ENCODE data around the gene SPATA31C1.
"Not testable (repeated sequence)": the region's sequence is repeated elsewhere in the genome, so short reads cannot be mapped to it uniquely, and the experiment has no call there.

SPATA31C1 gene

DNA sequence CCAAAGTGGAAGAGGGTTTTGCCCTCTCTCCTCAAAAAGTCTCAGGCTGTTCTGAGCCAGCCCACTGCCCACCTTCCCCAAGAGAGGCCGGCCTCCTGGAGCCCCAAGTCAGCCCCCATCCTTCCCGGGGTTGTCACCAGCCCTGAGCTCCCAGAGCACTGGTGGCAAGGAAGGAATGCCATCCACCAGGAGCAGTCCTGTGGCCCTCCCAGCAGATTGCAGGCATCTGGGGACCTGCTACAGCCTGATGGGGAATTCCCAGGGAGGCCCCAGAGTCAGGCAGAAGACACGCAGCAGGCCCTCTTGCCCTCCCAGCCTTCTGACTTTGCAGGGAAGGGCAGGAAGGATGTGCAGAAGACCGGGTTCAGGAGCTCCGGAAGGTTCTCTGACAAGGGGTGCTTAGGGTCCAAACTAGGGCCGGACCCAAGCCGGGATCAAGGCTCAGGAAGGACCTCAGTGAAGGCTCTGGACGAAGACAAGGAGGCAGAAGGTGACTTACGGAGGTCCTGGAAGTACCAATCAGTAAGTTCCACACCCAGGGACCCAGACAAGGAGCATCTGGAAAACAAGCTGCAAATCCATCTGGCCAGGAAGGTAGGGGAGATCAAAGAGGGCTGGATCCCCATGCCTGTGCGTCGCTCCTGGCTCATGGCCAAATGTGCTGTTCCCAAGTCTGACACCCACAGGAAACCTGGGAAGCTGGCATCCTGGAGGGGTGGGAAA lies 31.4 kb upstream of the SPATA31C1 start:
- in situ Hi-C loops (cut with HindIII; ENCODE audit: low sequenced_read_pairs) = no loop called here

DNA sequence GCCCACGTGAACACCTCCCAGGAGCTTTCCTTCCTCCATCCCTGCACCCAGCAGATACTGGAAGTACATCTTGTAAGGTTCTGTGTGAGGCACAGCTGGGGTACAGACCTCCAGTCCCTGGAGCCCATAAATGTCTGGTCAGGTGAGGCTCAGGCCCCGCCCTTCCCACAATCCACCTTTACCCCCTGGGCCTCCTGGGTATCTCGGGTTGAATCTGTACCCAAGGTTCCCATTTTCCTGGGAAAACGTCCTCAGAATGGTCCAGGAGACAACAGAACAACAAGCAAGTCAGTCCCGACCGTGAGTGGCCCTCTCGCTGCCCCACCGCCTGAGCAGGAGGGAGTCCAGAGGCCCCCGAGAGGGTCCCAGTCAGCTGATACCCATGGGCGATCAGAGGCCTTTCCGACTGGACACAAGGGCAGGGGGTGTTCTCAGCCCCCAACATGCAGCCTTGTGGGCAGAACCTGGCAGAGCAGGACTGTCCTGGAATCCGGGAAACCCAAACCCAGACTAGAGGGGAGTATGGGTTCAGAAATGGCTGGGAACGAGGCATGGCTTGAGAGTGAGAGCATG lies 30.7 kb upstream of the SPATA31C1 start:
- in situ Hi-C loops (cut with HindIII; ENCODE audit: low sequenced_read_pairs) = no loop called here

DNA sequence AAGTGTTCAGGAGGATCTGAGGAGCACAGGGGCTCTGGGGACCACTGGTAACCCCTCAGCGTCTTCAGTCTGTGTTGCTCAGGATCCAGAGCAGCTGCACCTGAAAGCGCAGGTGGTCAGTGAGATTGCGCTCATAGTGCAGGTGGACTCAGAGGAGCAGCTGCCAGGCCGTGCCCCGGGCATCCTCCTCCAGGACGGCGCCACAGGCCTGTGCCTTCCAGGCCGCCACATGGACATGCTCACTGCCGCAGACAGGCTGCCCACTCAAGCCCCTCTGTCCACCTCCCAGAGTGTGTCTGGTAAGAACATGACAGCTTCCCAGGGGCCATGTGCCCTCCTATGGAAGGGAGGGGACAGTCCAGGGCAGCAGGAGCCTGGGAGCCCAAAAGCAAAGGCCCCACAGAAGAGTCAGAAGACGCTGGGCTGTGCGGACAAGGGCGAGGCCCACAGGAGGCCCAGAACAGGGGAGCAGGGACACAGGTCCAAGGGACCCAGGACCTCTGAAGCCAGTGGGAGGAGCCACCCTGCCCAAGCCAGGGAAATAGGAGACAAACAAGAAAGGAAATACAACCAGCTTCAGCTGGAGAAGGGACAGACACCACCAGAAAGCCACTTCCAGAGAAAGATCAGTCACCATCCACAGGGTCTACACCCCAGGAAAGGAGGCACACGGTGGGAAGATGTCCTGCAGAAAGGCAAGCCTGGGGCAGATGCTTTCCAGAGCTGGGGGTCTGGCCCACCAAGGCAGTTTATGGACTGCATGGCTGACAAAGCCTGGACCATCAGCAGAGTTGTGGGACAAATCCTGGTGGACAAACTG lies 29.9 kb upstream of the SPATA31C1 start:
- in situ Hi-C loops (cut with HindIII; ENCODE audit: low sequenced_read_pairs) = no loop called here

DNA sequence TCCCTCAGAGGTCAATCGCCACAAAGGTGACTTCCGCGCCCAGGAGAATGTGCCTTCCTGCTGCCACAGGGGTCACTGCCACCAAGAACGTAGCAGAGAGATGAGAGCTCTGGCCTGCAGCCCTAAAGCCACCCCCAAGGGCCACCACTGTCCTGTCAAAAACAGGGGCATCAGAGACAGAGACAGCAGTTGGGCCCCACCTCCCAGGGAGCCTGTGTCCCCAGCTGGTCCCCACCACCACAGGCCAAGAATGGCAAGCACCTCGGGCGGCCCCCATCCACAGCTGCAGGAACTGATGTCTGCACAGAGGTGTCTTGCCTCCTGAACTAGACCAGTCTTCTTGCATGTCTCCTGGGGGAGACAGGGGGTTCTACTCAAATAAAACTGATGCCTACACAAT lies 29.3 kb upstream of the SPATA31C1 start:
- in situ Hi-C loops (cut with HindIII; ENCODE audit: low sequenced_read_pairs) = no loop called here

DNA sequence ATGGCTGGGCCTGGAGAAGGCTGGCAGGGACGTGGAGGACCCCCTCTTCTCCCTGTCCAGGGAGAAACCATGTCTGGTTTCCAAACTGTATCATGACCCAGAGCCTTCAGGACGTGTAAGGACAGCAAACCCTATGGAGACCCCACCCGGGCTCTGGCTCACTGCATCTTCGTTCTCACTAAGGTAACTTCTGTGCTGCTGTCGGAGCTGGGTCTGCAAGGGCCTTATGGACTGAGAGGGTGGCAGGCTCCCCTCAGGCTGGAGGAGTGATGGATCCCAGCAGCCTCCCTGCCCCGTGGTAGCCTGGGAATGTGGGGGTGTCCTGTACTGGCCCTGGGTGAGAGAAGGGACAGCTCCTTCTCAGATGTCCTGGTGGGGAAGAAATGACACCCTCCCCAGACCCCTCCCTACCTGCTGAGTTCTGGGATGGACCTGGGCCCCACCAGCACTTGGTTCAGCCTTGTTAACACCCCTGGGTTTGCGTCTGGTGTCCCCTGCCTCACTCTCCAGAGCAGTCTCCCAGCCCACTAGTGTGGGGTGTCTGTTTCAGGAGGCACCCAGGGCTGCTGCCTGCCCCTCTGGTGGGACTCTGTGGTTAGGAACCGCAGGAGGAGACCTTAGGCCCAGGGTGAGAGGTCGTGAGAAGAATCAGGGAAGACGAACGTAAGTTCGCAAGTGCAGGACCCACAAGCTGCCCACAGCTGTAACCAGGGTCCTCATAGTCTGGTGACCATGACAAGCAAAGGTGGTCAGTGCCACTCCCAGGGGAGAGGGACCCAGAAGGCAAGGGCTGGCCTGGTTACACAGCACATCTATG lies 28.5 kb upstream of the SPATA31C1 start:
- in situ Hi-C loops (cut with HindIII; ENCODE audit: low sequenced_read_pairs) = no loop called here

DNA sequence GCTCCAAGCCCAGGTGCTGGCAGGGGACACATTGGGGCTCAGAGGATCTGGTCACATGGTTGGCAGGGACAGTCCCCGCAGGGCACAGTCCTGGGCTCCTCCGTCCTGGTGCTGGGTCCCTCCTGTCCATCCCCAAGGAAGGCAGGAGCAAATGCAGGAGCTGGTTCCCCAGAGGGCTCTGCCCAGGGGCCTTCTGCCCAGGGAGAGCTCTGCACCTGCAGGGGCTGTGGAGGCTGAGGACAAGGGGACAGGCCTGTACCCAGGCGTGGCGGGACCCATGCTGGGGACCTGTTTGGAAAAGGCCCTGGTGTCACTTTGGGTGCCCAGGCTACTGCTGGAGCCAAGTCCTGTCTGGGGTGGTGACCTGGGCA lies 27.9 kb upstream of the SPATA31C1 start:
- in situ Hi-C loops (cut with HindIII; ENCODE audit: low sequenced_read_pairs) = no loop called here

DNA sequence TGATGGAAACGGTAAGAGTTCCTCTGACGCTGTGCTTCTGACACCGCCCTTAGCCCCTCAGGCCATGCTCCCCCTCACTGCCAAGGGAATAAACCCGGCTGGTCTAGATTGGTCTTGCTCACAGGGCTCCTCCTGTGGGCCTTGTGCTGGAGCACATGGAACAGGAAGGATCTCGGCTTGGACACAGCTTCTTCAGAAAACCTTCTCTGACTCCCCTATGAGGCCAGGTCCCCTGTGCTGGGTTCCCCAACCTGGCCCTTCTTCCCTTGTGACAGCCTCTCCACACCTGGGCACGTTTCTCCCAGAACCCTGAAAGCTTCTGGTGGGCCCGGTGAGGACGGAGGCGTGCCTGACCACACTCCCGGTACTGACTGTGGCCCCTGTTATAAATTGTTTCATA lies 26.9 kb upstream of the SPATA31C1 start:
- in situ Hi-C loops (cut with HindIII; ENCODE audit: low sequenced_read_pairs) = no loop called here

DNA sequence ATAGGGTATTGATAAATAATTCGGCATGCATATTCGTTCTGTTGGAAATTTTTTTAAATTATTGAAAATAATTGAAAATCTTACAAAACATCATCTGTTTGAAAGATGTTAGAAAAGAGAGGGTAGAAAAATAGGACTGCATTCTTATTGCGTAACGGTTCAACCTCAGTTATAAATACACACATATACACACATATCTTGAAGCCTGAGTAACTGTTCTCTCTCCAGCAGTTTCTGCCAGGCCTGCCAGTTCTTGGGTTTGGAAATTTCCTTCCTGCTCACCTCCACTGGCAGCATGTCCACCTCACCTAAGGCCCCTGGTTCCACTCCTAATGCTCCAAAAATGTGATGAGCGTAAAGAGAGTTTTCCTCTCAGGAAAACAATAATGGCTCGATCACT lies 26.0 kb upstream of the SPATA31C1 start:
- in situ Hi-C loops (cut with HindIII; ENCODE audit: low sequenced_read_pairs) = no loop called here

DNA sequence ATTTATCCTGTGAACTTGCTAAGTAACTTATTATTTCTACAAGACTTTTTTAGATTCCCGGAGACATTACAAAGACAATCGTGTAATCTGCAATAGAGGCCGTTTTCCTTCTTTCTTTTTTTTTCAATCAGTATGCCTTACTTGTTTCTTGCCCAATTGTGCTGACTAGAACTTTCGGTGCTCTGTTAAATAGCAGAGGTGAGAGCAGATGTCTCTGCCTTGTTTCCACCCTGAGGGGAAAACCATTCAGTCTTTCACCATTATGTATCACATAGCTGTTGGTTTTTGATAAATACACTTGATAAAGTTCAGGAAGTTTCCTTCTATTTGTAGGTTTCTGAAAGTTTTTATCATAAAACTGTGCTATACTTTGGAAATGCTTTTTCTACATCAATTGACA lies 24.8 kb upstream of the SPATA31C1 start:
- in situ Hi-C loops (cut with HindIII; ENCODE audit: low sequenced_read_pairs) = no loop called here

DNA sequence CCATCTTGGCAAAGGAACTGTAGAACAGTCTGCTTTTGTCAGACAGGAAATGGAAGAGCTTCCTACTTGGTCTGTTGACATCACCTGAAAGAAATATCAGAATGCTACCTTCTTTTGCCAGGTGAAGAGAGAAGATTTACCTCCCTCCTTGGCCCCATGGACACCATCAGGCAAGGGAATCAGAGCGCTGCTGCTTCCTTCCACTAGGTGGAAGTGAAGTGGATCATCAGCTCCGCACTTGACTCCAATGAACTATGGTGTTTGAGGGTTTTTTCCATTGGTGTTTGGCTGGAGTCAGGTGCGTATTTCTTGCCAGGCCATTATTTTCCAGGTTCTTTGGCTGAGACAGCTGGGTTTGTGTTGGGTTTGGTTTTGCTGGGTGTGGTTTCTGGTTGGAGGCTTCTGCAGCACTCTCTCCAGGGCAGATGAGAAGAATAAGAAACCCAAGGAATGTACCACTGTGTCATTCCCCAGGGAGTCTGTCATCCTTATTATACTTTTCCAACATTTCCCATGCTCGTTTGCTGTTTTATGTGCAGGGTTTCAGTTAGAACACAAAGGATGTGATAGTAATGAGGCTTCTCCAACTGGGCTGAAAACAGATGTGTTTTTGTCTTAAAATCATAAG lies 22.6 kb upstream of the SPATA31C1 start:
- in situ Hi-C loops (cut with HindIII; ENCODE audit: low sequenced_read_pairs) = no loop called here

DNA sequence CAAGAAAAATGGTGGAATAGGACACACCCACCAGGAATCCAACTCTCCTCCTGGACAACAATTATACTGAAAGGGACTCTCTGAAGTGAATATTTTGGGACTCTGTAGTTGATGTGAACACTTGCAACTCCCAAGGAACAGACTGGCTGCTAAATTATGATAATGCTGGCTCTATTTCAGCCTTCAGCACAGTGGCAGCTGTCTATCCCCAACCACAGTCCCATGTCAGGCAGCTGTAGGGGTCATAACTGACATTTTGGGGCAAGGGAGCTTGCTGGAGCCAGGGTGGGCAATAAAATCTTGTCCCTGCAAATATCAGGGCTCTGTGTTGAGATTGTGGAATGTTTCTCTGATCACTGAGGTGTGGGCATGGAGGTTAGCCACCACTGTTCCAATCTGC lies 20.9 kb upstream of the SPATA31C1 start:
- in situ Hi-C loops (cut with HindIII; ENCODE audit: low sequenced_read_pairs) = no loop called here

DNA sequence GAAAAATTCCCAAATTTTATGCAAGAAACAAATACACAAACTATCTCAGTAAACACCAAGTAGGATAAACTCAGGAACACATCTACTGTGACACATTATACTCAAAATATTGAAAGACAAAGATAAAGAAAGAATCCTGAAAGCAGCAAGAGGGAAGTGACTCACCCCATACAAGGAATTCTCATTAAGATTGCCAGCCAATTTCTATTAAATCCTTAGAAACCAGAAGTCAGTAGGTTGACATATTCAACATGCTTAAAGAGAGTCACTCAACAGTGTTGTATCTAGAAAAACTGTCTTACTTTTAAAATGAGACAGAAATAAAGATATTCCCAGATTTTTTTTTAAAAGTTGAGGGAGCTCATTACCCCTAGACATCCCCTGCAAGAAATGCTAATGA lies 19.6 kb upstream of the SPATA31C1 start:
- in situ Hi-C loops (cut with HindIII; ENCODE audit: low sequenced_read_pairs) = no loop called here

DNA sequence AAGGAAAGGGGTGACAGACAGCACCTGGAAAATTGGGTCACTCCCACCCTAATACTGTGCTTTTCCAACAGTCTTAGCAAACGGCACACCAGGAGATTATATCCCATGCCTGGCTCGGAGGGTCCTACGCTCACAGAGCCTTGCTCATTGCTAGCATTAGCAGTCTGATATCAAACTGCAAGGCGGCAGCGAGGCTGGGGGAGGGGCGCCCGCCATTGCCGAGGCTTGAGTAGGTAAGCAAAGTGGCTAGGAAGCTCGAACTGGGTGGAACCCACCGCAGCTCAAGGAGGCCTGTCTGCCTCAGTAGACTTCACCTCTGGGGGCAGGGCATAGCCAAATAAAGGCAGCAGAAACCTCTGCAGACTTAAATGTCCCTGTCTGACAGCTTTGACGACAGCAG lies 15.4 kb upstream of the SPATA31C1 start:
- in situ Hi-C loops (cut with HindIII; ENCODE audit: low sequenced_read_pairs) = not testable (repeated sequence)

DNA sequence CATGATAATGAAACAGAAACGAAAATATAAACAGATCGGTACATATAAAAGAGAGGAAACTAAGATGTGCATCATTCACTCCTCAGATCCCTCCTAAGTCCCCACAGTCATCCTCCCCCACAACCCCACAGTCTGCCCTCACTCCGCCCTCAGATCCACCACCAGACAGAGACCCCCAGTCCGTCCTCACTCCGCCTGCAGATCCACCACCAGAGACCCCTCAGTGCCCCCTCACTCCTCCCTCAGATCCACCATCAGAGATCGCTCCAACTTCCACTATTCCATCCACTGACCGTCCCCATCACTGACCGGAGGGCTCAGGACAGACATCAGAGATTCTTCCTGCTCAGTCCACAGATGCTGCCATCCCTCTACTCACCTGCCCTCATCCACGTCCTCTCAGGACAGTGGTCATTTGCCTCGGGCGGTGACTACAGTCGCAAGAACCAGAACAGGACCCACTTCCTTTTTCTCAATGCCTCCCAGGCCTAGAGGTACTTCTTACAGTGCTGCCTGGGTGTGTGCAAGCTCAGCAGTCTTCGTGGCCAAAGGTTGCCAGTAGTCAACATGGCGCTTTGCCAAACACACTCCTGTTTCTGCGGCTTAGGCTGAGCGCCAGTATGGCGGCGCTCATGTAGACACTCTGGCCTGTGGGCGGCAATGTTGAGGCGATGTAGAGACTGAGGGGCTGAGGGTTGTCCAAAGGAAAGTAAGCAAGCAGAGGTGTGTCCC lies 8.3 kb upstream of the SPATA31C1 start:
- in situ Hi-C loops (cut with HindIII; ENCODE audit: low sequenced_read_pairs) = no loop called here

DNA sequence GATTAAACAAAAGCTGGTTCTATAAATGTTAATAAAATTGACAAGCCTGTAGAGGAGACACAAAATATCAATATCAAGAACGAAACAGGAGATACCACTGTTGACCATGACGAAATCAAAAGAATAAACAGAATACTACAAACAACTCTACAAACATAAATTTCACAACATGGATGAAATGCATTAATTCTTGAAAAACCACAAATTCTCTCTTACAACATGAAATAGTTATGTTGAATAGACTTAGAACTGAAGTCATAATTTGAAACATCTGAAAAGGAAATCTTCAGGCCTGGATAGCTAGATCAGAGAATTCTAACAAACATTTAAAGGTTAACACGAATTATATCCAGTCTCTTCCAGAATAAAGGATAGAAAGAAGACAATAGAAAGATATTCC lies 6.9 kb upstream of the SPATA31C1 start:
- in situ Hi-C loops (cut with HindIII; ENCODE audit: low sequenced_read_pairs) = no loop called here

DNA sequence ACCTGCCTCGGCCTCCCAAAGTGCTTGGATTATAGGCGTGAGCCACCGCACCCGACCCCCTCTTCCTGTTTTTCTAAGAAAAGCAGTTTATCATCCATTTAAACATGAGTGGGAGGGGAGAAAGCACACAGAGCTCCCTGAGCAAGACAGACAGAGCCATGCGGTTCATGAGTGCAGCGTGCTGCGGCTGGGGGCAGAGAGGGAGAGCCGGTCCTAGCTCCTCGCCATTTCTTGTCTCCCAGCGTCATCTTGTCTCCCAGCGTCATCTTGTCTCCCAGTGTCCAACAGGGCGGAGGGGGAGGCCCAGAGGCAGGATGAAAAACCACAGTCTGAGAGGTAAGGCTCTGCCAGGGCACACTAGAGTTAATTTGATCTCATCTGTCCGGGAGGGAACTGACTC lies 1.3 kb downstream of the SPATA31C1 start:
- in situ Hi-C loops (cut with HindIII; ENCODE audit: low sequenced_read_pairs) = not testable (repeated sequence)

DNA sequence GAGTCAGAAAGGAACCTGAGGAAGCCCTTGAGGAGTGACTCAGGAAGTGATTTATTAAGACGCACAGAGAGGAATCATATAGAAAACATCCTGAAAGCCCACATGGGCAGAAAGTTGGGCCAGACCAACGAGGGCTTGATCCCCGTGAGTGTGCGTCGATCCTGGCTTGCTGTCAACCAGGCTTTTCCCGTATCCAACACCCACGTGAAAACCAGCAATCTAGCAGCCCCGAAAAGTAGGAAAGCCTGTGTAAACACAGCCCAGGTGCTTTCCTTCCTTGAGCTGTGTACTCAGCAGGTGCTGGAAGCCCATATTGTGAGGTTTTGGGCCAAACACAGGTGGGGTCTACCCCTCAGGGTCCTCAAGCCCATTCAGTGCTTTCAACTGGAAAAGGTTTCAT lies 3.8 kb downstream of the SPATA31C1 start:
- in situ Hi-C loops (cut with HindIII; ENCODE audit: low sequenced_read_pairs) = not testable (repeated sequence)

DNA sequence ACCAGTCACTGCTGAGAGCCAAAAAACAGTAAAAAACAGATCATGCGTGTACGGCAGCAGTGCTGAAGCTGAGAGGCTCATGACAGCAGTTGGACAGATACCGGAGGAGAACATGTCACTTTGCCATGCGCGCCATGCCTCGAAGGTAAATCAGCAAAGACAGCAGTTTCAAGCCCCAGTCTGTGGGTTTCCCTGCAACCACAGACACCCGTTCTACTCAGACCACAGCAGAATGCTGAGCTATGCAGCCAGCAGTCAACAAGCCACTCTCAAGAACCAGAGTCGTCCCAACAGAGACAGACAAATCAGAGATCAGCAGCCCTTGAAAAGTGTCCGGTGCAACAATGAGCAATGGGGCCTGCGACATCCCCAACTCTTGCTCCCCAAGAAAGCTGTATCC lies 5.2 kb downstream of the SPATA31C1 start:
- in situ Hi-C loops (cut with HindIII; ENCODE audit: low sequenced_read_pairs) = not testable (repeated sequence)

DNA sequence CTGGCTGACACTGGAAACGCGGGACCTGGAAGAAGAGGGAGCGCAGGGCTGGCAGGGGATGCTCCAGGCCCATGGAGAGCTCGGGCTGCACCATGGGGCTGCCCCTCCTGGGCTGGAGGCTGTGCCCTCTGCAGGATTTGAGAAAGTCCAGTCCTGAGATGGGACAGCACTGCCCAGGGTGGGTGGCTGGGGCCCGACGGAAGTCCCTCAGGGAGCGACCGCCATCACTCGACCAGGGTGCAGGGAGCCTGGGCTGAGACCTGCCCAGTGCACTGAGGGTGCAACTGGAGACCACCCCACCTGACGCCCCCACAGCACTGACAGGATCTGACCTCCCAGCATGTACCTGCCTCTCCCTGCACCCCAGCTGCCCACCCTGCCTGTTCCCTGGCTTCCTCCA lies 7.1 kb downstream of the SPATA31C1 start:
- in situ Hi-C loops (cut with HindIII; ENCODE audit: low sequenced_read_pairs) = not testable (repeated sequence)

DNA sequence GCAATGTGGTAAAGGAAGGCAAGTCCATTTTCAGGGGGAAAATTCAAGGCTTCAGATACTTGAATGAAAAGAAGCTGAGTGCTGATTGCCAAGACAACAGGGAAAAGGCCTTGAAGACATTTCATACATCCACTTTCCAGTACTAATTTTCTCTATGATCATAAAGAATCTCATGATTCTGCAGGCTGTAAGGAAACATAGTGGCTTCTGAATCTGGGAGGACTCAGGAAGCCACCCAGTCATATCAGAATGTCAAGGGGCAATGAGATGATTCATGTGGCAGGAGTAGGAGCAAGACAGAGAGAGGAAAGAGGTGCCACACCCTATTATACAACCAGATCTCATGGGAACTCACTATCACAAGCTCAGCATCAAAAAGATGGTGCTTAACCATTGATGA lies 11.4 kb downstream of the SPATA31C1 start:
- in situ Hi-C loops (cut with HindIII; ENCODE audit: low sequenced_read_pairs) = not testable (repeated sequence)

Data from endothelial cell of hepatic sinusoid (primary cell).